ENCODE results near the gene KLHDC7A.

KLHDC7A gene

GRCh38 chr1:18473195-18473815 is 7.4 kb upstream of the KLHDC7A start:
- DNase-seq, result no peak

- no peak for DNase-seq
These were observed 6.1 kb upstream of the KLHDC7A start for GRCh38 chr1:18474559-18475175.

GRCh38 chr1:18475234-18475905 is 5.4 kb upstream of the KLHDC7A start:
- DNase-seq, result no peak

DNA sequence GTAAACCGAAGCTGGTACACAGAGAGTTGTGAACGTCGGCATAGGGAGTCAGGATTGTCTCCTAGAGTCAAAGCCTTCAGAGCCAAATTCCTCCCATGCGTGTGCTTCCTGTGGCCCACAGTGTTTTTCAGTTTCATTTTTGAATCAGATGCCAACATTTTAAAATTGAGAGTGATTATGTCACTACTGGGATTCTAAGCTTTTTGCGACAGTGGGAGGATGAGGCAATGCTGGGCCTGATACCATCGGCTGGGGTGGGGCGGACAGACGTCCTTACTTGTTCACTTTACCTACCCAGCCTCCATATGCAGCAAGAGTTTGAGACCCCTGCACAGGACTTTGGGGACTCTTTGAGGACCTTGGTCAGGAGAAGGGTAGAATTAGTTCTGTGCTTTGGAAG is 1.3 kb upstream of the KLHDC7A start:
- DNase-seq, result peak; percentile 21

DNA sequence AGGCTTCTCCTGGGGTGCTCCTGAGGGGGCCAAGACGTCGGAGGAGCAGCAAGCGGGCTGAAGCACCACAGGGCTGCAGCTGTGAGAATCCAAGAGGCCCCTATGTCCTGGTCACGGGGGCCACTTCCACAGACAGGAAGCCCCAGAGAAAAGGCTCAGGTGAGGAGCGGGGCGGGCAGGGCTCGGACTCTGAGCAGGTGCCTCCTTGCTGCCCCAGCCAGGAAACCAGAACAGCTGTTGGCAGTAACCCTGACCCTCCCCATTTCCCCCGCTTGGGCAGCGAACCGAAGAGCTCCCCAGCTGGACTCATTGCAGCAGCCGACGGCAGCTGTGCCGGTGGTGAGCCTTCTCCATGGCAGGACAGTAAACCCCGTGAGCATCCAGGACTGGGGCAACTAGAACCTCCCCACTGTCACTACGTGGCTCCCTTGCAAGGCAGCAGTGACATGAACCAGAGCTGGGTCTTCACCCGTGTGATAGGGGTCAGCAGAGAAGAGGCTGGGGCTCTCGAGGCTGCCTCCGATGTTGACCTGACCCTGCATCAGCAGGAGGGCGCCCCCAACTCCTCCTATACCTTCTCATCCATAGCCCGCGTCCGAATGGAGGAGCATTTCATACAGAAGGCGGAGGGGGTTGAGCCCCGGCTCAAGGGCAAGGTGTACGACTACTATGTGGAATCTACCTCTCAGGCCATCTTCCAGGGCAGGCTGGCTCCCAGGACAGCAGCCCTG is 625 bp downstream of the KLHDC7A start:
- no peak for DNase-seq

DNA sequence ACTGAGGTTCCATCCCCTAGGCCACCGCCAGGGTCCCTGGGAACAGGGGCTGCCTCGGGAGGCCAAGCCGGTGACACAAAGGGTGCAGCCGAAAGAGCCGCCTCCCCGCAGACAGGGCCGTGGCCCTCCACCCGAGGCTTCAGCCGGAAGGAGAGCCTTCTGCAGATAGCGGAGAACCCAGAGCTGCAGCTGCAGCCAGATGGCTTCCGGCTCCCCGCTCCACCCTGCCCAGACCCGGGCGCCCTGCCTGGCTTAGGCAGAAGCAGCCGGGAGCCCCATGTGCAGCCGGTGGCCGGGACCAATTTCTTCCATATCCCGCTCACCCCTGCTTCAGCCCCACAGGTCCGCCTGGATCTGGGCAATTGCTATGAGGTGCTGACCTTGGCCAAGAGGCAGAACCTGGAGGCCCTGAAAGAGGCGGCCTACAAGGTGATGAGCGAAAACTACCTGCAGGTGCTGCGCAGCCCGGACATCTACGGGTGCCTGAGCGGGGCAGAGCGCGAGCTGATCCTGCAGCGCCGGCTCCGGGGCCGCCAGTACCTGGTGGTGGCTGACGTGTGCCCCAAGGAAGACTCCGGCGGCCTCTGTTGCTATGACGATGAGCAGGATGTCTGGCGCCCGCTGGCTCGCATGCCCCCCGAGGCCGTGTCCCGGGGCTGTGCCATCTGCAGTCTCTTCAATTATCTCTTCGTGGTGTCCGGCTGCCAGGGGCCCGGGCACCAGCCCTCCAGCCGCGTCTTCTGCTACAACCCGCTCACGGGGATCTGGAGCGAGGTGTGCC is 1.4 kb downstream of the KLHDC7A start:
- no peak for DNase-seq

DNA sequence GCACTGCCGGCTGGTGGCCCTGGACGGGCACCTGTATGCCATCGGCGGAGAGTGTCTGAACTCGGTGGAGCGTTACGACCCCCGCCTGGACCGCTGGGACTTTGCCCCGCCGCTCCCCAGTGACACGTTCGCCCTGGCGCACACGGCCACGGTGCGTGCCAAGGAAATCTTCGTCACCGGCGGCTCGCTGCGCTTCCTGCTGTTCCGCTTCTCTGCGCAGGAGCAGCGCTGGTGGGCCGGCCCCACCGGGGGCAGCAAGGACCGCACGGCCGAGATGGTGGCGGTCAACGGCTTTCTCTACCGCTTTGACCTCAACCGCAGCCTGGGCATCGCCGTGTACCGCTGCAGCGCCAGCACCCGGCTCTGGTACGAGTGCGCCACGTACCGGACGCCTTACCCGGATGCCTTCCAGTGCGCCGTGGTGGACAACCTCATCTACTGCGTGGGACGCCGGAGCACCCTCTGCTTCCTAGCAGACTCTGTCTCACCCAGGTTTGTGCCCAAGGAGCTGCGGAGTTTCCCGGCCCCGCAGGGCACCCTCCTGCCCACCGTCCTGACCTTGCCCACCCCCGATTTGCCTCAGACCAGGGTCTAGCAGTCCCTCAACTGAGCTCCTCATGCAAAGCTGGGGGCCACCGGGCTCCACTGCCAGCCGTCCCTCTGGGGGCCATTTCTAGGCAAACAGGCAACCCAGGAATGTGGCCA is 2.1 kb downstream of the KLHDC7A start:
- DNase-seq, result no peak

GRCh38 chr1:18484276-18484675 is 3.5 kb downstream of the KLHDC7A start:
- DNase-seq, result no peak

- DNase-seq, result no peak
These were observed 4.0 kb downstream of the KLHDC7A start for GRCh38 chr1:18484721-18485120.

GRCh38 chr1:18485227-18485626 is 4.5 kb downstream of the KLHDC7A start:
- no peak for DNase-seq

DNA sequence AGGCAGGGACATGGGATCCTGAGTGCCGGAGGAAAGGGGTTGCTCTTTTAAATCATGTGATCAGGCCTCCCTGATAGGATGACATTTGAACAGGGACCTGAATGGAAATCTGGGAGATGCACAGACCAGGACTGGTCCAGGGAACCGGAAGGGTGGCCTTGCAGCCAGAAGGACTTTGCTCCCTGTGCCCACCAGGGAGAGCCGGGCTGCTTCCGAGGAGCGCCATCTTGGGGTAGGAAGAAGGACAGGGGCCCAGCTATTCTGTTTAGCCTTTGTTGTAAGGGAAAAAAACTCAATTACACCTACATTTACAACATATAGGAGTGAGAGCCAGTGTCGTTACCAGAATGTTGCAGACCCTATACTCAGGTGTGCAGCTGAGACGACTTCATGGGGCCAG is 5.5 kb downstream of the KLHDC7A start:
- no peak for DNase-seq

DNA sequence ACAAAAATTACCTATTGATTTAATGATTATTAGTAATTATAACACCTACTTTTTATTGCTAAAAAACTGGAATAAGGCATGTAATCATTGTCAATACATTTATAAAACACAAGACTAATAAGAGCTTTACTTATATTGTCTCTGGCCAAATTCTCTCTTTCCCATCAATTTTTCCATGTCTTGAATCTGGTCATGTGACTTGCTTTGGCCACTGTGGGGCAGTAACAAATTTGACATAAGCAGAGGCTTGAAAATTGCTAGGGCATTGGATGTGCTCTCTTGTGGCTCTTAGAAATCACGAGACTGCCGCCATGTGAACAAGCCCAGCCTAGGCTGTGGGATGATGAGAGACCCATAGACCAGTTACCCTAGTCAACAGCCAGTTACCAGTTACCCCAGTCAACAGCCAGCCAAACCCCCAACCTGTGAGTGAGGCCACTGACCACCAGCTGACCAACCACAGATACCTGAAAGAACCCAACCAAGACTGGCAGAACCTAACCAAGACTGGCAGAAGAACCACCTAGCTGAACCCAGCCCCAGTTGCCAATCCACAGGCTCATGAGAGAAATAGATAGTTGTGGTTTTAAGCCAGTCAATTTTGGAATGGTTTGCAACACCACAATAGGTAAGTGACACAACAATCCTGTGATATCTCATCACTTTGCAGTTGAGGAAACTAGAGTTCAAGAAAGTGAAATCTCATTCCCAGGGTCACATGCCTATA is 8.8 kb downstream of the KLHDC7A start:
- no peak for DNase-seq

DNA sequence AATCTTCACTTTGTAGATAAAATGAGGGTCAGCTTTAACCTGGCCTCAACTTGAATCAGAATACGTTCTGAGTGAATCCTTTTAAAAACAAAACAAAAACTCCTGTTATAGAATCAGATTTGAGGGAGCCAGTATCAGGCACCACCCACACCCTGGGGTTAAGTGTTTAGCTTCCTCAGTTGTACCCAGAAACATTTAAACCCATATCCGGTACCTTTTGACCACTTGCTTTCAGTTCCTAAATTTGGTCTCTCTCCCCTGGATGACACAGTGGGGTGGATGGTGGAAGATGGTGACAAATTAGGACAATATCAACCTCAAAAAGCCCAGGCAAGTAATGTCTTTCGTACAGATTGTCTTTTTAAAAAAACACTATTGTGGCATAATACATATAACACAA is 10.4 kb downstream of the KLHDC7A start:
- DNase-seq, result no peak

GRCh38 chr1:18494304-18494703 is 13.6 kb downstream of the KLHDC7A start:
- no peak for DNase-seq

DNA sequence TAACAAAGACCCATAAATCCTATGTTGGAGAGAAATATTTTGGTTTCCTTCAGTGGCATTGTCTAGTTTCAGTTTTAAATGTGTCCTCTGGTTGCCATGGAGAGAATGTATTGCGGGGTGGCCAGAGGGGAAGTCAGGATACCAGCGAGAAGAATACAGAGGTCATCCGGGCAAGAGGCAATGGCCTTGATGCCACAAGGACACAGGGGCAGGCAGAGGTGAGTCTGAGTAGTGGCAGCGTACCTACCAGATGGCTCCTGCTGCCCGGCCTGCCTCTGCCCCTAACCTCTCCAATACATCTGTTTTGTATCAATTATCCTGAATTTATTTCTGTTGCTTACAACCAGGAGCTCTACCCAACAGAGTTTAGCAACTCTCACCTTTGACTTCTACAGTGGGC is 14.9 kb downstream of the KLHDC7A start:
- DNase-seq, result no peak

- DNase-seq, result no peak
These were observed 15.3 kb downstream of the KLHDC7A start for GRCh38 chr1:18496056-18496455.

DNA sequence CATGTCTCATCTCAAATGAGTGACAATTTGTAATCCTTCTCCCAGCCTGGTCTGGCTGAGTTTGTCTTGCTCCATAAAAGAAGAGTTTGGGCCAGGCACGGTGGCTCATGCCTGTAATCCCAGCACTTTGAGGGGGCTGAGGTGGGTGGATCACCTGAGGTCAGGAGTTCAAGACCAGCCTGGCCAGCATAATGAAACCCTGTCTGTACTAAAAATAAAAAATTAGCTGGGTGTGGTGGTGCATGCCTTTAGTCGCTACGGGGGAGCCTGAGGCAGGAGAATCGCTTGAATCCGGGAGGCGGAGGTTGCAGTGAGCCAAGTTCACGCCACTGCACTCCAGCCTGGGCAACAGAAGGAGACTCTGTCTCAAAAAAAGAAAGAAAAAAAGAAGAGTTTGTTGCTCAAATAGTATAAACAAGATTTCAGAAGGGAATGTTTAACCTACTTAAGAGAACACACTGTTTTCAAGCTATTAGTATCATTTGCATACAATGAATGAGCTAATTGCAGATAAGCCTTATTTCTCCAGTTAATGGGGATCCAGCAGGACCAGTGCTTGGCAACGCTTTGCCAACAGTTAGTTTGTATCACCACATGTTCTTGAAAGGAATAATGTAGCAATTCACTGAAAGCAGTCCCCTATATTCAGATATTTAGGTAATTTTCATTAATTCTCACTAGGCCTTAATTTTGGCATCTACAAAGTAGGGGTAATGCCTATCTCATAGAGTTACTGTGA is 15.9 kb downstream of the KLHDC7A start:
- no peak for DNase-seq

DNA sequence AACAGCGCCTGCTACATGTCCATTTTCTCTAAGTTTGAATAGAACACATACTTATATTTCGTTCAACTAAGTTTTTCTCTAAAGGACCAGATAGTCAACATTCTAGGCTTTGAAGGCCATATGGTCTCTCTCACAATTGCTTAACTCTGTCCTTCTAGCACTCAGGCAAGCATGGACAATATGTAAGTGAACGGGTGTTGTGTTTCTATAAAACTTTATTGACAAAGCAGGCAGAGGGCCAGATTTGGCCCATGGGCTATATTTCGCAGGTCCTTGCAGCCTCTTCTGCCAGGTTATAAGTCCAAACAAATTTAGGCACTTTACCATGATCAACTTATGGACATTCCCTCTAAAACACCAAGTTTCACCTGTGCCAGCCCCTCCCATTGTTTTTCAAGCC is 21.1 kb downstream of the KLHDC7A start:
- no peak for DNase-seq

DNA sequence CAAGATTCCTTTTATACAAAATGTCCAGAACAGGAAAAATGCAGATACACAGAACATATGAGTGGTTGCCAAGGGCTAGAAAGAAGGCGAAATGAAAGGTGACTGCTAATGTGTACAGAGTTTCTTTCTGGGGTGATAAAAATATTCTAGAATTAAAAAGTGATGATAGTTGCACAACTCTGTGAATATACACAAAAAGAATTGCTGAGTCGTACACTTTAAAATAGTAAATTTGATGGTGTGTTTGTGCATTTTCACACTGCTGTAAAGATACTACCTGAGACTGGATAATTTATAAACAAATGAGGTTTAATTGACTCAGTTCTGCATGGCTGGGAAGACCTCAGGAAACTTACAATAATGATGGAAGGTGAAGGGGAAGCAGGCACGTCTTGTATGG is 23.9 kb downstream of the KLHDC7A start:
- no peak for DNase-seq

DNA sequence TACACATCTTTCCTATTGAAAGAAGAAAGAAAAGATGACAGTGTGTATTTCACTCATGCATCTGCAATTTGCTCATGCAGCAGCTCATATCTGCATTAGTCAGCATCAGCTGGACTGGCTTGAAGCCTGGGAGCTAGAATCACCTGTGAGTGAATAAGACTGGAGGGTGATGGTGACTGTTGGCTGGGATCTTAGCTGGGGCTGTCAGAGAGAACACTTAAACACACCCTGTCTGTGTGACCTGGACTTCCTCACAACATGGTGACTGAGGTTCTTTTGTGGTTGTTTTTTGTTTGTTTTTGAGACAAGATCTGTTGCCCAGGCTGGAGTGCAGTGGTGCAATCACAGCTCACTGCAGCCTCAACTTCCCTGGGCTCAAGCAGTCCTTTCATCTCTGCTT is 24.9 kb downstream of the KLHDC7A start:
- no peak for DNase-seq

DNA sequence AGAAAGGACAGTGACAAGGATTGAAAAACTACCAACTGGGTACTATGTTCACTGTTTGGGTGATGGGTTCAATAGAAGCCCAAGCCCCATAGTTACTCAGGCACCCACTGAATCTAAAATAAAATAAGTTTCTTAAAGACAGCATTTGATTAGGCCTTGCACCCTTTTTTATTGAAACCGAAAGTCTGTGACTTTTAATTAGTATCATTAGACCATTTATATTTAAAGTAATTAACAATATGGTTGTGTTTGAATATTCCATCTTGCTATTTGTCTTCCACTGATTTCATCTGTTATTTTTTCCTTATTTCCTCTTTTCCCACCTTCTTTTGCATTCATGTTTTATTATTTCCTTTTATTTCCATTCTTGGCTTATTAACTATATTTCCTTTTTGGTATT is 27.4 kb downstream of the KLHDC7A start:
- DNase-seq, result no peak
